GM23338 (cell line): ENCODE data around the gene EMID1. TPM values are rescaled to one million over a fixed set of nuclear protein-coding genes. Genes with fewer than 3 reads are reported as not detected.

Experiments
- ATAC-seq: fragments of 200-7000 bp; cut with Tn5 transposase; 3 replicates; pipeline ENCODE4 v1.9.1; 2020
- DNase-seq: peaks from one replicate; pipeline ENCODE4 v3.0.0-alpha.2; 2015; ENCODE audit warnings: low spot score
- H2AFZ ChIP-seq: fragments of 200-600 bp; sonication (generic); 2 replicates; pipeline ENCODE4 v1.8.0; 2016; ENCODE audit warnings: antibody characterized with exemption, mild to moderate bottlenecking, moderate library complexity
- H3F3A ChIP-seq: fragments of 200-600 bp; sonication (generic); replicated peaks from 2 replicates; pipeline ENCODE4 v1.8.0; 2017; ENCODE audit warnings: antibody characterized with exemption, mixed run types, low read depth
- H3K27ac ChIP-seq: fragments of 200-600 bp; sonication (generic); 2 replicates; pipeline ENCODE4 v1.6.1; 2016; ENCODE audit warnings: low read depth
- H3K27me3 ChIP-seq: fragments of 200-600 bp; sonication (generic); 2 replicates; pipeline ENCODE4 v1.8.0; 2016; ENCODE audit warnings: mild to moderate bottlenecking, mixed run types, moderate library complexity; ENCODE audit not compliant: insufficient read depth
- H3K36me3 ChIP-seq: fragments of 200-600 bp; sonication (generic); 2 replicates; pipeline ENCODE4 v1.8.0; 2016; ENCODE audit warnings: mild to moderate bottlenecking; ENCODE audit not compliant: insufficient read depth
- H3K4me1 ChIP-seq: fragments of 200-600 bp; sonication (generic); 2 replicates; pipeline ENCODE4 v1.8.0; 2016; ENCODE audit warnings: mild to moderate bottlenecking, moderate library complexity; ENCODE audit not compliant: insufficient read depth
- H3K4me2 ChIP-seq: fragments of 200-600 bp; sonication (generic); 2 replicates; pipeline ENCODE4 v1.7.1; 2017; ENCODE audit warnings: mixed run types
- H3K4me3 ChIP-seq: fragments of 200-600 bp; sonication (generic); 2 replicates; pipeline ENCODE4 v1.6.1; 2016; ENCODE audit warnings: mixed run types
- H3K79me2 ChIP-seq: fragments of 200-600 bp; sonication (generic); replicated peaks from 2 replicates; pipeline ENCODE4 v1.8.0; 2017; ENCODE audit warnings: mild to moderate bottlenecking; ENCODE audit not compliant: insufficient read depth
- H3K9me2 ChIP-seq: fragments of 200-600 bp; sonication (generic); 2 replicates; pipeline ENCODE4 v1.8.0; 2017; ENCODE audit not compliant: insufficient read depth
- H4K20me1 ChIP-seq: fragments of 200-600 bp; sonication (generic); replicated peaks from 2 replicates; pipeline ENCODE4 v1.8.0; 2017; ENCODE audit warnings: mild to moderate bottlenecking; ENCODE audit not compliant: insufficient read depth
- H3K27ac Mint-ChIP-seq: 2 replicates; pipeline ENCODE4 v1.8.0; 2020; ENCODE audit warnings: inconsistent platforms, mild to moderate bottlenecking, moderate library complexity, mixed read lengths
- H3K27me3 Mint-ChIP-seq: 3 replicates; pipeline ENCODE4 v1.8.0; 2022; ENCODE audit warnings: low read depth, mild to moderate bottlenecking, moderate library complexity, mixed read lengths, inconsistent platforms; ENCODE audit not compliant: insufficient read depth, poor library complexity
- H3K36me3 Mint-ChIP-seq: 3 replicates; pipeline ENCODE4 v1.8.0; 2021; ENCODE audit warnings: low read depth, mild to moderate bottlenecking, inconsistent platforms, moderate library complexity, mixed read lengths
- H3K4me1 Mint-ChIP-seq: 3 replicates; pipeline ENCODE4 v1.8.0; 2020; ENCODE audit warnings: mild to moderate bottlenecking, inconsistent platforms, mixed read lengths
- H3K4me3 Mint-ChIP-seq: 3 replicates; pipeline ENCODE4 v1.8.0; 2021; ENCODE audit warnings: moderate library complexity, mild to moderate bottlenecking, inconsistent platforms, mixed read lengths
- H3K9me3 Mint-ChIP-seq: 3 replicates; pipeline ENCODE4 v1.8.0; 2020; ENCODE audit warnings: moderate library complexity, mild to moderate bottlenecking, inconsistent platforms, mixed read lengths
- CREB1 ChIP-seq: fragments of 250-450 bp; sonication (Bioruptor Pico); IDR thresholded peaks from 2 replicates; pipeline ENCODE4 v1.5.0; 2020; ENCODE audit warnings: low read depth, mild to moderate bottlenecking, moderate library complexity
- CTCF ChIP-seq, 2 experiments: fragments of 200-600 bp in 1 of 2; sonication (generic) in 1 of 2; conservative IDR thresholded peaks; 2 replicates each; pipeline versions ENCODE4 v1.5.1 to v1.6.1; 2016 to 2017; ENCODE audit warnings: antibody characterized with exemption in 2 of 2, low read depth in 2 of 2, mild to moderate bottlenecking in 2 of 2, moderate library complexity in 1 of 2
- ETS1 ChIP-seq: IDR thresholded peaks from 2 replicates; pipeline ENCODE4 v1.6.1; 2016; ENCODE audit warnings: antibody characterized with exemption
- EZH2 ChIP-seq: fragments of 200-600 bp; sonication (generic); IDR thresholded peaks from one replicate; pipeline ENCODE4 v1.8.0; 2017; ENCODE audit warnings: antibody characterized with exemption, mild to moderate bottlenecking, low read depth; ENCODE audit not compliant: unreplicated experiment
- JUNB ChIP-seq: IDR thresholded peaks from one replicate; pipeline ENCODE4 v1.6.1; 2016; ENCODE audit warnings: antibody characterized with exemption; ENCODE audit not compliant: unreplicated experiment
- NANOG ChIP-seq: IDR thresholded peaks from 2 replicates; pipeline ENCODE4 v1.6.1; 2016; ENCODE audit warnings: antibody characterized with exemption, borderline replicate concordance
- POLR2AphosphoS5 ChIP-seq: IDR thresholded peaks from 2 replicates; pipeline ENCODE4 v1.6.1; 2016; ENCODE audit warnings: antibody characterized with exemption, low read depth
- REST ChIP-seq: IDR thresholded peaks from one replicate; pipeline ENCODE4 v1.6.1; 2018; ENCODE audit warnings: antibody characterized with exemption; ENCODE audit not compliant: unreplicated experiment
- STAT1 ChIP-seq: IDR thresholded peaks from one replicate; pipeline ENCODE4 v1.6.1; 2016; ENCODE audit warnings: antibody characterized with exemption; ENCODE audit not compliant: unreplicated experiment
- ZNF114 ChIP-seq: fragments of 250-450 bp; sonication (Bioruptor Pico); IDR thresholded peaks from 2 replicates; pipeline ENCODE4 v1.5.0; 2020; ENCODE audit warnings: mild to moderate bottlenecking, moderate library complexity
- ZNF331 ChIP-seq: fragments of 250-450 bp; sonication (Bioruptor Pico); IDR thresholded peaks from 2 replicates; pipeline ENCODE4 v1.5.0; 2020; ENCODE audit warnings: low read depth, mild to moderate bottlenecking, moderate library complexity
- polyA plus RNA-seq: library from polyadenylated mRNA; unstranded; fragments of >200 nt; fragmentation: Nextera tagmentation; extraction: Ambion mirVana; gene quantifications from 2 replicates; pipeline ENCODE4 v1.2.1, GENCODE V29; 2016
- total RNA-seq: library from RNA; depleted of rRNA; stranded (reverse); fragments of >200 nt; shearing (Covaris generic); gene quantifications from 2 replicates; pipeline ENCODE4 v1.2.3, GENCODE V29; 2014

EMID1 gene
- total and polyA plus RNA-seq, 2 experiments from 2014 or later, result 3.0 to 13.4 TPM

- H3K36me3 Mint-ChIP-seq, result peaks cover 44% of the 10 kb centered on the region
- H3K27me3 Mint-ChIP-seq, result peaks cover 15% of the 10 kb centered on the region
- Histone ChIP-seq H3K27ac (no peak overlapping the region), H2AFZ (no peak overlapping the region), H3K9me2 (no peaks in the 10 kb centered on the region), H3K4me2 (no peak overlapping the region), H3K36me3 (peaks cover 11% of the 10 kb centered on the region; the same call in 1 of the 2 replicates), H3K79me2 (peaks cover 28% of the 10 kb centered on the region), H3K4me3 (no peak overlapping the region), H3F3A (0 out of 2 replicates have a peak, but pooled peaks cover 2% of the 10 kb centered on the region), H3K27me3 (no peaks in the 10 kb centered on the region), H3K4me1 (peaks cover 10% of the 10 kb centered on the region), H4K20me1 (no peaks in the 10 kb centered on the region; the same call in 1 of the 2 replicates)
- no peak overlapping the region for H3K4me3 Mint-ChIP-seq
- ATAC-seq (no peak), DNase-seq (no peak)
- no peaks in the 10 kb centered on the region for H3K9me3 Mint-ChIP-seq
- no peak for TF ChIP-seq REST
- TF ChIP-seq EZH2, result no peak
- TF ChIP-seq CREB1 (CRISPR knock-in tag), result no peak
- TF ChIP-seq NANOG, result no peak
- no peak for TF ChIP-seq STAT1
- TF ChIP-seq POLR2AphosphoS5, result no peak
- TF ChIP-seq JUNB, result no peak
- no peak for TF ChIP-seq ZNF114 (CRISPR knock-in tag)
- H3K4me1 Mint-ChIP-seq, result peaks cover 9% of the 10 kb centered on the region
- H3K27ac Mint-ChIP-seq, result no peak overlapping the region
These were observed 58.1 kb downstream of the EMID1 start for GRCh38 chr22:29263791-29264276.

GRCh38 chr22:29265305-29265704 lies 59.6 kb downstream of the EMID1 start:
- Histone ChIP-seq H3K4me3 (no peak overlapping the region), H4K20me1 (peaks cover 14% of the 10 kb centered on the region), H3K27ac (no peak overlapping the region), H3K27me3 (no peaks in the 10 kb centered on the region), H3K79me2 (peaks cover 43% of the 10 kb centered on the region), H2AFZ (no peak overlapping the region), H3K9me2 (no peaks in the 10 kb centered on the region), H3K36me3 (peaks cover 11% of the 10 kb centered on the region; the same call in 1 of the 2 replicates), H3K4me2 (no peak overlapping the region), H3K4me1 (peaks cover 21% of the 10 kb centered on the region), H3F3A (0 out of 2 replicates have a peak, but pooled peaks cover 2% of the 10 kb centered on the region)
- peaks cover 58% of the 10 kb centered on the region for H3K36me3 Mint-ChIP-seq
- H3K27me3 Mint-ChIP-seq, result peaks cover 22% of the 10 kb centered on the region
- no peak overlapping the region for H3K27ac Mint-ChIP-seq
- DNase-seq (no peak), ATAC-seq (no peak)
- H3K4me3 Mint-ChIP-seq, result no peak overlapping the region
- peaks cover 19% of the 10 kb centered on the region for H3K4me1 Mint-ChIP-seq
- H3K9me3 Mint-ChIP-seq, result no peaks in the 10 kb centered on the region
- TF ChIP-seq STAT1 (no peak), ZNF331 (CRISPR knock-in tag) (no peak), REST (no peak), CREB1 (CRISPR knock-in tag) (no peak), POLR2AphosphoS5 (no peak), ETS1 (no peak), CTCF (conservative IDR thresholded peaks at IDR 0.05; ENCODE audit: low read depth in 2 of 2) (no peak)
